ENCODE measurements around the gene PARP16.

- TF ChIP-seq CTCF (IDR thresholded peaks at IDR 0.05) (no peak), POLR2A (IDR thresholded peaks at IDR 0.05) (no peak)
Measured at GRCh38 chr15:65214010-65214409, 72.7 kb downstream of the PARP16 start.

All from right lobe of liver (tissue), 4 donors.